Brain microvascular endothelial cell (primary cell): Measurements from ENCODE around the gene PDE8A.

Experiments
- DNase-seq: peaks from one replicate; pipeline ENCODE4 v3.0.0-alpha.2; 2020
- H3K27ac ChIP-seq: fragments of 250-450 bp; sonication (Bioruptor Pico); 2 replicates; pipeline ENCODE4 v1.5.1; 2020; ENCODE audit warnings: mild to moderate bottlenecking, moderate library complexity
- H3K27me3 ChIP-seq: fragments of 250-450 bp; sonication (Bioruptor Pico); replicated peaks from 2 replicates; pipeline ENCODE4 v1.5.1; 2020; ENCODE audit warnings: mild to moderate bottlenecking
- H3K36me3 ChIP-seq: fragments of 250-450 bp; sonication (Bioruptor Pico); replicated peaks from 2 replicates; pipeline ENCODE4 v1.5.1; 2020; ENCODE audit warnings: mild to moderate bottlenecking
- H3K4me3 ChIP-seq: 2 replicates; pipeline ENCODE4 v1.5.1; 2011; ENCODE audit warnings: low read depth, mild to moderate bottlenecking, control low read depth, low read length, moderate library complexity
- in situ Hi-C: cut with HindIII; loops from 2 replicates; pipeline ENCODE4 v1.10.0; 2017; ENCODE audit warnings: low sequenced_read_pairs, low pct_ligation_motif_present
- TF ChIP-seq, protein P1 (sequence below): IDR thresholded peaks from 2 replicates; pipeline ENCODE4 v1.5.1; 2011; ENCODE audit warnings: low read depth, mild to moderate bottlenecking, moderate library complexity, low read length, control low read depth, inconsistent platforms; ENCODE audit errors: missing control alignments

Gene PDE8A

GRCh38 chr15:85031086-85031943 is 49.7 kb downstream of the PDE8A start:
- Histone ChIP-seq H3K36me3 (no peaks in the 10 kb centered on the region), H3K27ac (no peak overlapping the region), H3K27me3 (no peaks in the 10 kb centered on the region), H3K4me3 (no peak overlapping the region)
- in situ Hi-C loops, result no loop called here
- TF ChIP-seq, protein P1, sequence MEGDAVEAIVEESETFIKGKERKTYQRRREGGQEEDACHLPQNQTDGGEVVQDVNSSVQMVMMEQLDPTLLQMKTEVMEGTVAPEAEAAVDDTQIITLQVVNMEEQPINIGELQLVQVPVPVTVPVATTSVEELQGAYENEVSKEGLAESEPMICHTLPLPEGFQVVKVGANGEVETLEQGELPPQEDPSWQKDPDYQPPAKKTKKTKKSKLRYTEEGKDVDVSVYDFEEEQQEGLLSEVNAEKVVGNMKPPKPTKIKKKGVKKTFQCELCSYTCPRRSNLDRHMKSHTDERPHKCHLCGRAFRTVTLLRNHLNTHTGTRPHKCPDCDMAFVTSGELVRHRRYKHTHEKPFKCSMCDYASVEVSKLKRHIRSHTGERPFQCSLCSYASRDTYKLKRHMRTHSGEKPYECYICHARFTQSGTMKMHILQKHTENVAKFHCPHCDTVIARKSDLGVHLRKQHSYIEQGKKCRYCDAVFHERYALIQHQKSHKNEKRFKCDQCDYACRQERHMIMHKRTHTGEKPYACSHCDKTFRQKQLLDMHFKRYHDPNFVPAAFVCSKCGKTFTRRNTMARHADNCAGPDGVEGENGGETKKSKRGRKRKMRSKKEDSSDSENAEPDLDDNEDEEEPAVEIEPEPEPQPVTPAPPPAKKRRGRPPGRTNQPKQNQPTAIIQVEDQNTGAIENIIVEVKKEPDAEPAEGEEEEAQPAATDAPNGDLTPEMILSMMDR, result no peak
- DNase-seq, result no peak

GRCh38 chr15:85031944-85032558 is 50.4 kb downstream of the PDE8A start:
- H3K27me3 ChIP-seq, result no peaks in the 10 kb centered on the region
- no peak overlapping the region for H3K4me3 ChIP-seq
- no peaks in the 10 kb centered on the region for H3K36me3 ChIP-seq
- DNase-seq, result no peak
- TF ChIP-seq, protein P1, result no peak
- in situ Hi-C loops, result no loop called here
- no peak overlapping the region for H3K27ac ChIP-seq

DNA sequence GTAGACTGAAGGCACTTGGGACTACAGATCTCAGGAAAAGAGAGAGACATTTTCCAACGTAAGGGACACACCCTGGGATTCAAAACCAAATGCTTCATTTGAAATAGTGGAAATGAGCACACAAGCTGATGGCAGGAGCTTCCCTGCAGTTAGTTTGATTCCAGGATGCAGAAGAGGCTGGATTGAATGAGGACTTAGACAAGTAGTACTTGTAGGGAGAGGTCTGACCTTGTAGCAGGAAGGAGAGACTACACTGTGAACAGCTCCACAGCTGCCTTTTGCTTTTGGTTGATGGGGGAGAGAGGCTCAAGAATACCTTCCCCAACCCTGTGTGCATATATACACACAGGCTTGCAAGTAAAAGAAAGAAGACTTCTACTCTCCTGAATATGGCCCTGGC is 51.5 kb downstream of the PDE8A start:
- Histone ChIP-seq H3K27me3 (no peaks in the 10 kb centered on the region), H3K27ac (no peak overlapping the region), H3K4me3 (no peak overlapping the region), H3K36me3 (no peaks in the 10 kb centered on the region)
- TF ChIP-seq, protein P1, result no peak
- DNase-seq, result no peak
- in situ Hi-C loops, result no loop called here

DNA sequence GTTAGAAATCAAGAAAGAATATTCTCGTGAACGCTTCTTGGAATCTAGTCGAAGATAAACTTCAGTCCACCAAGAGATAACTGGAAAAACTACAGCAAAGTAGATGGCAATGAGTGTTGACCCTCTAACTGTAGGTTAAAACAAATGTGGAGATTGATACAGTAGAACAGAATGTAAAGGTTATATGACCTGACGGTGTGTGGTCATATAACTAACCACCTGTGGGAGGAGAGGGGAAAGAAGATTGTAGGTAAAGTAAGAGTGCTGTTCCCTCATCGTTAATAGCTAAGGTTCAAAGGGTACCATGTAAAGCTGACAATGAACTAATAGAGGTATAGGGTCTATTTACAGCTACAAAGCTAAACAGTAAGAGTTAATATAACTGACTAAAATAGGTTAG is 52.6 kb downstream of the PDE8A start:
- Histone ChIP-seq H3K27ac (no peak overlapping the region), H3K27me3 (no peaks in the 10 kb centered on the region), H3K4me3 (no peak overlapping the region), H3K36me3 (no peaks in the 10 kb centered on the region)
- TF ChIP-seq, protein P1, result no peak
- in situ Hi-C loops, result no loop called here
- no peak for DNase-seq

DNA sequence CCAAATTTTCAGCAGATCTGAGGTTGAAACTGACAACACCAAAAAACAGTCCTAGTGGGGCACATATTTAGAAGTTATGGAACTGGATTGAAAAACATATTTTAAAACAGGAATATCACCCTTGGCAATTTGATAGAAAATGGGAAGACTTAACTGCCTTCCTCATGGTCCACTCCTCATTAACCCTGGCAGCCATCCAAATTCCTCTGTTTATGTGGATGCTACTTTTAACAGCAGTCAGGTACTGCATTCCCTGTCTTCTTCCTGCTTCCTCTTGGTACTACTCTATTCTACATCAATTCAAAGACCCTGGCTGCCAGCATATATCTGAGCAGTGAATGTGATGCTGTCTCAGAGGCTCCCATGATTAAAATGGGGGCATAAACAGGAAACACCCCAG is 54.3 kb downstream of the PDE8A start:
- H3K27ac ChIP-seq, result no peak overlapping the region
- no peaks in the 10 kb centered on the region for H3K36me3 ChIP-seq
- DNase-seq, result no peak
- TF ChIP-seq, protein P1, result no peak
- no peak overlapping the region for H3K4me3 ChIP-seq
- in situ Hi-C loops, result no loop called here
- no peaks in the 10 kb centered on the region for H3K27me3 ChIP-seq
